ENCODE data around the gene FAR1.

The FAR1 gene

GRCh38 chr11:13767471-13767870, 99.0 kb downstream of the FAR1 start:
- TF ChIP-seq CTCF (conservative IDR thresholded peaks at IDR 0.05; ENCODE audit: low read depth), result no peak
- POLR2A ChIA-PET (ENCODE audit: low non-redundant PET), result no interaction called here
- no peak overlapping the region for H3K27ac ChIP-seq
- DNase-seq (ENCODE audit: low spot score), result no peak
- CTCF ChIA-PET, result interaction anchor here (1.0 kb wide), 1 partner anchor 189 kb away, joined by 3 read pairs; no protein-coding TSS in a partner anchor

GRCh38 chr11:13769188-13769587, 100.7 kb downstream of the FAR1 start:
- CTCF ChIA-PET, result no interaction called here
- DNase-seq (ENCODE audit: low spot score), result no peak
- H3K27ac ChIP-seq, result no peak overlapping the region
- no peak for TF ChIP-seq CTCF (conservative IDR thresholded peaks at IDR 0.05; ENCODE audit: low read depth)
- POLR2A ChIA-PET (ENCODE audit: low non-redundant PET), result no interaction called here

- ChIA-PET POLR2A (ENCODE audit: low non-redundant PET) (no interaction called here), CTCF (interaction anchor here (1.0 kb wide), 1 partner anchor 479 kb away, joined by 4 read pairs; no protein-coding TSS in a partner anchor)
- no peak overlapping the region for H3K27ac ChIP-seq
- no peak for TF ChIP-seq CTCF (conservative IDR thresholded peaks at IDR 0.05; ENCODE audit: low read depth)
- no peak for DNase-seq (ENCODE audit: low spot score)
Observed at GRCh38 chr11:13771151-13771550, 102.7 kb downstream of the FAR1 start.

GRCh38 chr11:13772223-13773046, 104.0 kb downstream of the FAR1 start:
- CTCF ChIA-PET, result interaction anchor here (0.6 to 1.4 kb wide), 13 partner anchors 11 to 479 kb away, joined by 3 to 6 read pairs (median 4); no protein-coding TSS in a partner anchor
- POLR2A ChIA-PET (ENCODE audit: low non-redundant PET), result no interaction called here
- peak; percentile 26 for DNase-seq (ENCODE audit: low spot score)
- no peak overlapping the region for H3K27ac ChIP-seq
- peak; percentile 25; the same call in 1 of the 2 replicates for TF ChIP-seq CTCF (conservative IDR thresholded peaks at IDR 0.05; ENCODE audit: low read depth)

- H3K27ac ChIP-seq, result no peak overlapping the region
- ChIA-PET POLR2A (ENCODE audit: low non-redundant PET) (no interaction called here), CTCF (interaction anchor here (0.5 to 1.8 kb wide), 6 partner anchors 36 to 476 kb away, joined by 3 to 10 read pairs (median 4); no protein-coding TSS in a partner anchor)
- no peak for DNase-seq (ENCODE audit: low spot score)
- TF ChIP-seq CTCF (conservative IDR thresholded peaks at IDR 0.05; ENCODE audit: low read depth), result no peak
Observed at GRCh38 chr11:13775471-13775870, 107.0 kb downstream of the FAR1 start.

- TF ChIP-seq CTCF (conservative IDR thresholded peaks at IDR 0.05; ENCODE audit: low read depth), result no peak
- no peak for DNase-seq (ENCODE audit: low spot score)
- CTCF ChIA-PET, result interaction anchor here (0.5 to 1.8 kb wide), 7 partner anchors 35 to 475 kb away, joined by 3 to 10 read pairs (median 3); no protein-coding TSS in a partner anchor
- H3K27ac ChIP-seq, result no peak overlapping the region
- POLR2A ChIA-PET (ENCODE audit: low non-redundant PET), result no interaction called here
Observed at GRCh38 chr11:13776134-13776815, 107.8 kb downstream of the FAR1 start.
